ENCODE measurements around the gene STX7.

GRCh38 chr6:132490024-132490423 is 22.9 kb downstream of the STX7 start:
- no peak for TF ChIP-seq CTCF (IDR thresholded peaks at IDR 0.05)
- no peak for TF ChIP-seq POLR2A (IDR thresholded peaks at IDR 0.05)
